HUDEP-2 (cell line): ENCODE measurements around the gene COL19A1.

ENCODE experiments used
- DNase-seq, 76 experiments: peaks; one replicate each; lab custom pipeline; 2025; ENCODE audit not compliant: unreplicated experiment in 76 of 76; lab: John Stamatoyannopoulos, UW

The COL19A1 gene

DNA sequence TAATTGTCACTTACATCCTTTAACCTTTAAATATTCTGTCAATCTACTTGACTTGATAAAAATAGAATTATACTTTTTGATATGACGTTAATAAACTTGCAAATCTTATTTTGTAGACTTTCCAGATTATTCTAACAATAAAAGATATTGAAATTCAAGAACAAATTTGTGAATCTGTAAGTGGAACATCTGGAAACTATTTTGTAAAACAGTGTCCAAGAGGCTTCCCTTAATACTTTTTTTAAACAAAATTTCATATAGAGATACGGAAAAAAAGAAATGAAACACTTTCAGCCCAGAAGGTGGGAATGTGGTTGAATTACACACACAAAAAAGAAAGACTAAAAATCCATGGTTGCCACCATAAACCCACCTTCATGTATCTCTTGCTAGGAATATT lies 174.4 kb downstream of the COL19A1 start:
- no peak for DNase-seq

DNA sequence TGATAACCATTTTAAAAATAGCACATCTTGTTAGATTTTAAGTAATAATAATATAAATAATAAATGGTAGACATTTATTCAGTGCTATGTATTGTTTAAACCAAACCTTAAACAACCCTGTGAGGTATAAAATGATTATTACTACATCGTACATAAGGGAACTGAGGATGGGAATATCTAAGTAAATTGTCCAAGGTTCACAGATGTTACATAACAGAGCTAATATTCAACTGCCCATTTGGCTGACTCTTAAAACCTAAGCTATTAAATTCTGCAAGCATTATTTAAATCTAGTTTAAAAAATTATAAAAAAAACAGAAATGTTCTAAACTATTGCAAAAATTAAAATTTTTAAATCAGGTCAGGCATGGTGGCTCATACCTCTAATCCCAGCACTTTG lies 175.1 kb downstream of the COL19A1 start:
- DNase-seq, result no peak

DNA sequence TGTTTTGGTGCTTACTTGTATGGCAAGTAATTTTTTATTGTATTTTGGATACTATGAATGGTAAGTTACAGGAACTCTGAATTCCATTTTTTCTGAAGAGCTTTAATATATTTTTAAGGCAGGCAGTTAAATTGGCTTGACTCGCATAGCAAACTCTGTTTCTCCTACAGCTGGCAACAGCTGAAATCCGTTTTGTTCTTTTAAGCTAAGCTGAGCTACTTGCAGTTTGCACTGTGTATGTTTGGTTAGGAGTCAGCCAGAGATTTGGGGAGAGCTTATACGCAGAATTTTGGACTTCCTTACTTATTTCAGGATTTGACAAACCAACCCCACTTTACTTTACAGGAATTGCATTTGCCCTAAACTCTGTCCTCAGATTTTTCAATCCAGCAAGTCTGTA lies 179.1 kb downstream of the COL19A1 start:
- DNase-seq, result no peak

DNA sequence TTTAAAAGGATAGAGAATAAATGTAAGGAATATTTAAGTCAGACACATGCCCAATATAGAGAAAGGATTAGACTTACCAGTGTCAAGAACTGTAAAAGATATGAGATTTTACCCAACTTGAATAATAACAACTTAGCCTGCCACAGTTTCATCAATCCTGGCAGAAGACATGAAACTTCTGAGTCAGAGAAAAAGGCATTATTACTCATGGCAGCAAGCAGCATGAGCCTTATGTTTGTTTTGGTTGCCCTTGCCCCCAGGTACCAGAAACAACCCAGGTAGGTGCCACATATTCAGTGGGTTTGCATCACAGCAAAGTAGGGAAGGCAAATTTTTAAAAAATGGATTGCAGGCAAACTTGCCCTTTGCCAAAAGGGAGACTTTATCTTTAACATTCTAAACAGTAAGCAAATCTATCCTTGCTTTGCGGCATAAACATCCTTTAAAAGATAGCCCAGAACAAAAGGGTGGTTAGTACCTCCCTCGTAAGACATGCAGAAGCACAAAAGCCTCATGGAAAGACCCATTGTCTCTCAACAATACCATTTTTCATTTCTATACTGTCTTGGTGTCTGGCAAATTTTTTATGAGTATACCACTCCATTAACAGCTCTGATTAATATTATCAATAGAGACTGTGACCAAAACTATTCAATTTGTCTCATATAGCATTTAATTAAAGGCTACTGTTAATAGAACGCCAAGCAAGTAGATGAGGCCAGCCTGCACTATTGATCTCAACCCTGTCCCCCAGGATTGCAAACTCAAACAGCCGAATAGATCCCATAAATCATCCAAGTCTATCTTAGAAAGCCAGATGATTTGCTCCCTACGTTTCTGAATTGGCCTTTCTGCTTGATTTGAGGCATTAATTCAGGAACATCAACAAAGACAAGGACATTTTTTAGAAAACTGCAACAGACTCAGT lies 185.1 kb downstream of the COL19A1 start:
- DNase-seq, result no peak

DNA sequence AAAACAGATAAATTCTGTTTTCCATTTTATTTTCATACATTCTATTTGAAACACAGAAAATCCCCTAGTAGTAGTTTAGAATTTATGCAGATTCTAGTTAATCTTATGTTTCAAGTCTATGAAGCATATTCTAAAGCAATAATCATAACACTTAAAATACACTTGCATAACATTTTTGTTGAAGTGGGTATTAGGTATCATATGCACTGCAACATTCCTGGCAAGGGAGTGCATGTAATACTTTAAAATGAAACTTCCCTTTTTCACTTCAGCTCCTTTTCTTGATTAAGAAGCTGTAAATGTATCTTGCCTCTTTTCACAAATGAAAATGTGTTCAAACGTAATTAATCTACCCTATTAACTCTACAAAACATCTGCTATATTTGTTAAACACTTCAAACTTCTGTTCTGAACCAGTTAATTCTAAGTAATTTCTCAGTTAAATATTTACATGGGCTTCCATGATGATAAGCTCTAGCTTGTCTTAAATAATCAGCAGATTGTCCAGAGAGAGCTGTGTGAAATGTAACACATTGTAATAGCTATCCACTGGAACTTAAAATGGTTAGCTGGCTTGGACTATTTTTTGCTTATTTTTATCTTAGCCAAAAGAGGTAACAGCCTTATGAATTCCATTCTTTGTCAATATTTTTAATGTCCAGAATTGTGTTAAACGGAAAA lies 192.8 kb downstream of the COL19A1 start:
- DNase-seq, result no peak

DNA sequence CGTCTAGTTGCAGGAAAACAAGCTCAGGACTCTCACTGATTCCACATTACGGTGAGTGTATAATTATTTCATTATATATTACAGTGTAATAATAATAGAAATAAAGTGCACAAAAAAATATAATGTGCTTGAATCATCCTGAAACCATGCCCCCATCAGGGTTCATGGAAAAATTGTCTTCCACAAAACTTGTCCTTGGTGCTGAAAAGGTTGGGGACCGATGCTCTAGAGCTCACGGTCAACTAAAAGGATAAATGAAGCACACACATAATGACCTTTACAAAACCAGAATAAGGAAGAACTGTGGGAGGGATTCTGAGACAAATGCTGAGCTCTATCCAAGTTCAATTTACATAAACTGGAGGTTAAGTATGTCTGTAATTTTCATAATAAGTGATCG lies 194.3 kb downstream of the COL19A1 start:
- DNase-seq, result no peak

DNA sequence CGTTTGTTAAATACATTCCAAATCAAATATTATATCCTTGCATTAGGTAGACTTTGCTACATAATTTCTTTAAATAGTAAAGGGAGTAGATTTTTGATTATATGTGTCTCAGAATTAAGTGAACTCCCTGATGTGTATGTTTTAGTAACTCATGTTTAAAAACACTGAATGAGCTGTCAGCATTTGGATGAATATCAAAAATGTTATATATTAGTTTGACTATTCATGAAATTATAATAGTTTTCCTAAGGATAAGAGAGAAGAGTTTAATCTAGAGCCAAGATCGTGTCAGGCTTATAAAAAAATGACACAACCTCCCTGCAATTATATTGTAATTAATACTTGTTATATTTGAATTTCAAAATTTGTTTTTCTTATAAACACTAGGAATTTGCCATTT lies 195.2 kb downstream of the COL19A1 start:
- DNase-seq, result no peak

DNA sequence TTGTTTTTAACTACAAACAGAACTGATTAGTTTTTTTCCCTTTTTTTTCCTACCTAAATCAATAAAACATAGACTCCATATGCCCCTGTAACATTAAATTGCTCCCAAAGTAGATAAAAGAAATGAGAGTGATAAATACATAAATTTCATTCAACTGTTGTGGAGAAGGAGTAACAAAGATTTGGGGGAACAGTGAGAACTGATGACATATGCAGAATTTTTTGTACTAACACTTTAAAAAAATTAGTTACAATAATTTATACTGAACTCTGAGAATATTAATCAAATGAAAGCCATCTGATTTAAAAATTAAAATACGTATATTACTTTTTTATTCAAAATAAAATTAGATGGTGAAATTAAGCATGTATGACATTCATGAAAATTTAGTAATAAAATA lies 195.7 kb downstream of the COL19A1 start:
- DNase-seq, result no peak

DNA sequence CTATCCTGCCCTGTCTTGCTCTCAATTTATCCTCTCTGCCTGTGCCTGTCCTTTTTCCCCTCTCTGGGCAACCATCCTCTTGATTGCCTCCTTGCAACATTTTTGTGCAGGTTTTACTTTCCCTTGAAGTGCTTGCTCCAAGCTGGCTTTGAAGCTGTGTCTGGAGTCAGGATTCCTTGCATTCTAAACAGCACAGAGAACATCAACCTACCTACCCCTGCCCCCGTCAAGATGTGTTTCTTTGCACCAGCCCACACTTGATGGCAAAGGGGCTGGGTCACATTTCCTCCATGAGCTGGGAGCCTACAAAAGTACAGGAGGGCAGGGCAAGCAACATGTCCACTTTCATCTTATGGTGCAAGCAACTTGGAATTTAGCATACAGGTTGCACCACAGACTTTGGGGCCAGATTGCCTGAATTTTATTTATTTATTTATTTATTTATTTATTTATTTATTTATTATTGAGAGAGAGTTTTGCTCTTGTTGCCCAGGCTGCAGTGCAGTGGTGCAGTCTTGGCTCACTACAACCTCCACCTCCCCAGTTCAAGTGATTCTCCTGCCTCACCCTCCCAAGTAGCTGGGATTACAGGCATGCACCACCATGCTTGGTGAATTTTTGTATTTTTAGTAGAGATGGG lies 206.3 kb downstream of the COL19A1 start:
- DNase-seq, result no peak

DNA sequence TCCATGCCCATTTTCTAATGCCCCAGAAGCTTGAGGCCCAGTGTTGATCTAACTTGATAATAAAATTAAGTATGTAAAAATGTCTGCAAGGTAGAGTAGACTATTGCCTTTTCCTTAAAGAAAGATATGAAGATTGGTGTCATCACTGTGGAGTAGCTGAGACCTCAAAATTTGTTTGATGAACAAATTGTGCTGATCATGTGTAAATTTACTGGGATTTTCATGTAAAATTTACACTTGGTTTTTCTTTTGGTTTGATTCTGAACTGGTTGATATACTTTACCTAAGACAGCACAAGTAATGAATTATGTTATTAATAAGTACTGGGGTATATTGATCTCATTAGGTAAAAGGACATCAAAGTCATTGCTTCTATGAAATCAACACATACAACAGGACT lies 207.3 kb downstream of the COL19A1 start:
- DNase-seq, result no peak

DNA sequence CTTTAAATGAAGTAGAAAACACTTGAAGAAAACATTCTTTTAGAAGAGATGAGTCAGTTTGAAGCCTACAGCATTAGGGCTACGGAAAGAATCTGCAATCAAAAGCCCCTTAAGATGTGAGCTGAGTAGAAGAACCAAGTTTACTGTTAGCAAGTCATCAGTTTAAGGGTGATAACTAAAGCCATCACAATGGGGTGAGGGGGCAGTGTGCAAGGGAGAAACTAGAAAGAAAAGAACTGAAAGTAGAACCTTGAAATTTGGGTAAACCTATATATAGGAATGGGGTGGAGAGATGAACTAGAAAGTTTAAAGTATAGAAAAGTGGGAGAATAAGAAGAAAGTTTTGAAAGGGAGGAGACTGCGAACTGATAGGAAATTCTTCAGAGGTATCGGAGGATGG lies 212.9 kb downstream of the COL19A1 start:
- no peak for DNase-seq

DNA sequence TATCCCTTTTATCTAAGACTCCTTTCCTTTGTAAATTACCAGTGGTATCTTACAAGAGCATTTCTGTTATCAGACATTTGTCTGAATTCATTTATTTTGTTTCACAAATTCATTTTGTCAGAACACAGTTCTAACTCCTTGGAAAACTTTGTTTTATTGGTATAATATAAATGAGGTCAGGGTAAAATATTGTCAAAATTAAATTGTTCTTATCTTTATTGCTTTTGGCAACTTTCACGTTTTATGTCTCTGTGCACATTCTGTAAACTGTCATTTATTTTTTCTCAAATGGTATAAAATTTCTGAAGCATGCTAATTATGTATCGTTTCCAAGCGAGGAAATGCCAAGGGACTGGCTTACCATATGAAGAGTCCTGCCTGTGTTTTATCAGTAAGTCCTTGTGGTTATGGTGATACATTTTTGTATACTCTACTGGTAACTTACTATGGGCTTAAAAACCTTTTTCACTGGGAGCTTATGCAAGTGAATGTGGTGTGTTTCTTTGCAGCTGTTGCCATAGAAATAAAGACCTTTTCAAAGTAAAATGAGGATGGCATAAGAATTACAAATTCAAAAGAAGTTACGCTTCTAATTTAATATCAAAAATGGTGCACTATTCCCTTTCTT lies 214.2 kb downstream of the COL19A1 start:
- DNase-seq, result no peak

DNA sequence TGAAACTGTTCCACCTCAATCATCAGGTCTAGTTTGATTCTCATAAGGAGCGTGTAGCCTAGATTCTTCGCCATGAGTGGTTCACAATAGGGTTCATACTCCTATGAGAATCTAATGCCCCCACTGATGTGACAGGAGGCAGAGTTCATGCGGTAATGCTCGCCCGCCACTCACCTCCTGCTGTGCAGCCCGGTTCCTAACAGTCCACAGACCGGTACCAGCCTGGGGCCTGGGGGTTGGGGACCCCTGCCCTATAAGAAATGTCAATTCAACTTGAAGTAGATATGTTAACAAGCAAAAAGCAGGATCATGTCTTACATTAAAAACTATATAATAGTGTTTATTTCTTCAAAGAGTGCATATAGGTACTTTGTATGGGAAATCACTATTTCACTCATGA lies 216.5 kb downstream of the COL19A1 start:
- DNase-seq, result no peak

DNA sequence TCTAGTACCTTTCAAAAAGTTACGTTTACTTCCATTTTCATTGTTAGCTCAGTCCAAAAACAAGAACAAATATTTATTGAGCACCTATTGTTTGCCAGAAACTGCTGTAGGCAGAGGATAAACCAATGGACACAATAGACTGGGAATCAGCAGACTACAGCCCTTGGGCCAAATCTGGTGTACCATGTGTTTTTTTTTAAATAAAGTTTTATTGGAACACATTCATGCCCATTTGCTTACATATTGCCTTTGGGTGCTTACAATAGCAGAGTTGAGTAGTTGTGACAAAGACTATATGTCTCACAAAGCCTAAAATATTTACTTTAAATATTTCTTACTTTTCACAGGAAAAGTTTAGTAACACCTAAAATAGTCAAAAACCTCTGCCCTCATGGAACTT lies 220.4 kb downstream of the COL19A1 start:
- DNase-seq, result no peak

DNA sequence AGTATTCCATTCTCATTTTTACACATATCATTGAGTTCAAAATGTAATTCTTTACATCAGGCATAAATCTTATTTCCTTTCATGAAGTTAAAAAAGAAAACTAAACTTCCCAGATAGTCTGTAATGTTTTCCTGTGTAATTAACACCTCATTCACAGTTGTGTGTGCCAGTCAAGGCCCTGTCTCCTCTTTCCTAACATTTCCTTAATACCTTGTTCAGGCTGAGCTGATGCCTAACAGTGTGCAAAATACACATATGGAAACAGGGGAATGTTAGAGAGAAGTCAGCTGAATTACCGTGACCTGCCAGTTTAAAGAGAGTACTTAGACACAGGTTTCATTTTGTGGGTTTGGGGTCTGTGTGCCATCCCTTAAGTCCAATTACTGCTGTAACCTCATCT lies 227.8 kb downstream of the COL19A1 start:
- DNase-seq, result no peak

DNA sequence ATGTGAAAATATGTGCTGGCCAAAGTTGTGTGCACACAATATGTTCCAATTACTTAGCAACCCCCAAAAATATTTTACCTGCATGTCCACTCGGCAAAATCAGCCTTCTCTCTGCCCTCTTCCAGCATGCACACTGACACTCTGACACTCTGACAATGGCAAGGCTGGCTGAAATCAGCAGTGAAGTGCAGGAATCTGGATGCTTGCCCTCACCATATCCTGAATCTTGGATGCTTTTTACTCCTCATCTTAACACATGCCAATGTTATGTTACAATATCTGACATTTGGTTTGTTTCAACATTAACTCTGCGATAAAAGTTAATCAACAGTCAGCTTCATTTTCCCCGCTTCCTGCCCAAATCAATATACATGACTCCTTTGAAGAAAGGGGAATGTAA lies 233.4 kb downstream of the COL19A1 start:
- no peak for DNase-seq

DNA sequence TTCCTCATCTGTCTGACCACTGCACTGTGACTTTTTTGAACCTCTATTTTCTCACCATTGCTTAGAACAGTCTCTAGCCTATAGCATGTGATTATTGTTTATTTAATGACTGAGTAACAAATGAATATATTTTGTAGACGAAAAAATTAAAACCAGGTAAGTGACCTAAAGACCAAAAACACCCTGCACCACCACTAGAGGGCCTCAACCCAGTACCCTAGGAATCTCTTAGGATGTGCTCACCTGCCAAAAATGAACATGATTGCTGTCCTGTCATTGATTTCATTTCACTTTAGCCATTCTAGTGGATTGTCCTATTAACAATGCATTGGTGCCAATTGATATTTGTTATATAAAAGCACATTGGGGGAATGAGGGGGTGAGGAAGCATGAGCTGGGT lies 237.4 kb downstream of the COL19A1 start:
- peak in 6 of 76 experiments; percentile 3 to 23 (median 10) for DNase-seq

DNA sequence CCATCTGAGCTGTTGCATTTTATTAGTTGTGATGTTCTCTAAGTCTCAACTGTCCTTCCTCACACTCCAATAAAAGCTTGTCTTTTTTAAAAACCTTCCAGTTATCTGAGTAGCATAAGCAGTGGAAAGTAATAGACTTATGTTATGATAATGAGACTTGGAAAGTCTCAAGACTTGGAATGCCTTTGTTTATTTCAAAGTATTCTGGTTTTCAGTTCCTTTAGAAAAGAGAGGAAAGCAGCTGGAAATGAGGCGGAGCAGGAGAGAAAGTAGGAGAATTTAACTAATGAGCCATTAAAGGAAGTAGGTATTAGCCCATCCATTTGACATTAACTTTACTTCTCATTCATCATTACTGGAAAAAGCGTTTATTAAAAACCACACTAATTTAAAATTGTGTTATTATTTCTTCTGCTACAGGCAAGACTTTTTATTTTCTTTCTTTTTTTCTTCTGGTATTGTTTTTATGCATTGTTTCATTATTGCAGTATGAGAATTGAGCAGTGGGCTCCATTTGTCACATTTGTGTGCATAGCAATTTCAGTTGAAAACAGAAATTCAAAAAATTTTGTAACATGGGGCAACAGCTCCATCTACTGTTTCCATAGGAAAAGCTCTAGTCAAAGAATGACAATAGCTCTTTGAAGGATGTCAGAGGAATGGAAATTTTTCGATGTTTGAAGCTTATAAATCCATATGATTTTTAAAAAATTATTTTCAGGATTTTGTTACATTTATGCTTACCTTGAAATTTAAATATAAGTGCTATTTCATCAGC lies 241.7 kb downstream of the COL19A1 start:
- peak in 21 of 76 experiments; percentile 4 to 38 (median 22) for DNase-seq

DNA sequence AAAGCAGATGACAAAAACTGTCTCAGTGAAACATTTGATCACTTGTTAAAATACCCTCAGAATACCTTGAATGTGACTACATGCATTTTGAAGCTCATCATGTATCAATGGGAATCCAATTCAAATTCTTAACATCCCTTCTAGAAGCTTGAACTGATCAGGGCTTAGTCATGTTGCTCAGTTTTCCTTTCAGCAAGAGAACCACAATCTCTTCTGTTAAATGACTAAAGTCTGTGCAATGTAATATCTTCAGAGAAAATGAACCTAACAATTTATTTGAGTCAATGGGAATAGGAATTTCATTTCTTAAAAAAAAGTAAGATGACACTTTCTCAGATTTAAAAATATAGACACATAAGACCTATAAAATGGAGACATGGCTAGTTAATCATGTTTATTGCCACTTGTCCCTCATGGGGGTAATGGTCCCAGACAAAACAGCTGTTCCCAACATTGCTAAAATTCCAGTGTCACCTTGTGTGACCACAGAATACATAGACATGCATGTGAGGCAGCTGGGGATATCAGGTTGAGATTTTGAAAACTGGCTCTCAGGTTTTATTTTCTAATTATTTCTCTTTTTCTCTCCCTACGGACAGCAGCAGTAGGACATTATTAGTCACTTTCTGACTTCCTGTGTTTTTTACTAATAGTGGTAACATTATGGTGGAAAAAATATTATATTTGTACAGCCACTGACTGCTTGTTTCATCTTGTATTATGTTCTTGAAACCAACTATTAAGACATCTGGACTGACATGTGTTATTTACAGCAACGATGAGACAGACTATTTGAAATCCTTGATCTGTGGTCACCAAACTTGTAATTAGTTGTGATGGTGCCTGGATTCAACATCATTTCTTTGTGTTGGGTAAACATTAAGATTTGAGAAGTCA lies 244.0 kb downstream of the COL19A1 start:
- DNase-seq, result no peak
